Transverse colon (tissue), 4 donors: ENCODE data around the gene CCDC91. TPM values are rescaled to one million over a fixed set of nuclear protein-coding genes. Genes with fewer than 3 reads are reported as not detected.

Source experiments
- DNase-seq: peaks from one replicate; pipeline ENCODE4 v3.0.0-alpha.2; 2019
- H3K27ac ChIP-seq, 4 donors: fragments of 200-600 bp; sonication (generic); 2 replicates each; pipeline ENCODE4 v1.5.1; 2016 to 2018; ENCODE audit warnings: inconsistent platforms in 4 of 4
- H3K27me3 ChIP-seq: fragments of 200-600 bp; sonication (generic); 2 replicates; pipeline ENCODE4 v1.5.1; 2017; ENCODE audit warnings: inconsistent platforms
- H3K36me3 ChIP-seq, 4 donors: fragments of 200-600 bp; sonication (generic); 2 replicates each; pipeline ENCODE4 v1.5.1; 2017 to 2019; ENCODE audit warnings: inconsistent platforms in 4 of 4
- H3K4me1 ChIP-seq, 4 donors: fragments of 200-600 bp; sonication (generic); 2 replicates each; pipeline ENCODE4 v1.5.1; 2017 to 2020; ENCODE audit warnings: inconsistent platforms in 4 of 4
- H3K4me3 ChIP-seq, 4 donors: fragments of 200-600 bp; sonication (generic); 1 replicate in 1 of 4; 2 replicates in 3 of 4; pipeline versions ENCODE4 v1.5.1 to v1.6.1; 2017 to 2019; ENCODE audit warnings: inconsistent platforms in 4 of 4
- H3K9me3 ChIP-seq, 2 donors: fragments of 200-600 bp; sonication (generic); 2 replicates each; pipeline ENCODE4 v1.5.1; 2017 to 2019; ENCODE audit warnings: inconsistent platforms in 2 of 2
- CTCF ChIP-seq, 5 experiments: fragments of 200-600 bp in 3 of 5; fragments of 450-650 bp in 2 of 5; sonication (generic) in 3 of 5; IDR thresholded peaks; 1 replicate in 2 of 5; 2 replicates in 3 of 5; pipeline ENCODE4 v1.5.1; 2016 to 2017; ENCODE audit warnings: antibody characterized with exemption in 5 of 5, inconsistent platforms in 3 of 5, mild to moderate bottlenecking in 2 of 5, moderate library complexity in 1 of 5
- EP300 ChIP-seq: sonication (generic); formaldehyde crosslinking; IDR thresholded peaks from one replicate; pipeline ENCODE4 v1.6.1; 2017; ENCODE audit warnings: antibody characterized with exemption, low read depth
- POLR2A ChIP-seq: fragments of 450-650 bp; IDR thresholded peaks from one replicate; pipeline ENCODE4 v1.6.1; 2016; ENCODE audit warnings: antibody characterized with exemption, mild to moderate bottlenecking, moderate library complexity
- POLR2AphosphoS5 ChIP-seq, 3 donors: sonication (generic); formaldehyde crosslinking; IDR thresholded peaks; one replicate each; pipeline ENCODE4 v1.6.1; 2016; ENCODE audit warnings: antibody characterized with exemption in 3 of 3
- WGBS, 2 donors: methylation state at CpG; one replicate each; pipeline ENCODE4 v1.1.5; 2018; ENCODE audit warnings: low coverage in 1 of 2; 5-methylcytosine and 5-hydroxymethylcytosine counted together
- in situ Hi-C, 4 donors: fragments of 200-750 bp; cut with MboI; loops; one replicate each; pipeline versions ENCODE4 v1.15.0 to v1.15.1; 2017; ENCODE audit warnings: low sequenced_read_pairs in 3 of 4, low pct_ligation_motif_present in 1 of 4, low pct_unique_long_range_greater_than_20kb in 1 of 4
- intact Hi-C: fragments of 100-400 bp; cut with DNase I; formaldehyde crosslinking; loops from one replicate; pipeline ENCODE4 v1.15.1; 2023; ENCODE audit warnings: low total_unique reads
- total RNA-seq, 4 donors: library from RNA; depleted of rRNA; stranded (reverse); fragments of >200 nt; gene quantifications; one replicate each; pipeline ENCODE4 v1.1.0, GENCODE V29; 2016

CCDC91 gene
- total RNA-seq, 4 donors from 2014 or later = 8.4 to 37.8 (median 35.5) TPM

- H3K27me3 ChIP-seq = no peaks in the 10 kb centered on the region
- H3K4me1 ChIP-seq = peaks cover 0 to 16% (median 2%) of the 10 kb centered on the region in 4 donors
- H3K9me3 ChIP-seq = no peaks in the 10 kb centered on the region
- no peak overlapping the region for H3K4me3 ChIP-seq
- TF ChIP-seq CTCF (IDR thresholded peaks at IDR 0.05) = no peak
- H3K27ac ChIP-seq = no peak overlapping the region
- in situ Hi-C loops (no loop called here), intact Hi-C loops (loop anchor here (10.0 kb wide), 1 partner anchor 1050 kb away; no protein-coding TSS in a partner anchor)
- no peak for DNase-seq
- H3K36me3 ChIP-seq = no peaks in the 10 kb centered on the region
Measured at GRCh38 chr12:28234444-28234843, 44.2 kb downstream of the CCDC91 start.

DNA sequence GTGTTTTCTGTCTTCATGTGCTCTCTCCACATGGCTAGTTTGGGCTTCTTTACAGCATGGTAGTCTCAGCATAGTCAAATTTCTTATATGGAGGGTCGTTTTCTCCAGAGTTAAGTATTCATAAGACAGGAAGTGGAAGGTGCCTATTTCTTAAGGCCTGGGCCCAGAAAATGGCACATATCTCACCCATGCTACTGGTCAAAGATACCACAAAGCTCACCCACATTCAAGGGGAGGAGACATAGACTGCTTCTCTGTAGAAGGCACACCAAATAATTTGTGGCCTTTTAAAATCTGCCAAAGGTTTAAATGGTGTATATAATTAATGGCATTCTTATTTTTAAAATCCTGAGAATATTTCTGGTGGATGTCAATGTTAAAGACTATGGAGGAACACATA is 44.8 kb downstream of the CCDC91 start:
- in situ Hi-C loops = no loop called here
- 48% methylated on average over 1 of the region's 1 CpG; no CpG with 5 or more reads in 1 of the 2 donors for WGBS, 2 donors
- TF ChIP-seq CTCF (IDR thresholded peaks at IDR 0.05) = no peak
- no peak for TF ChIP-seq EP300
- no peak for TF ChIP-seq POLR2A
- TF ChIP-seq POLR2AphosphoS5 (IDR thresholded peaks at IDR 0.05) = no peak
- Histone ChIP-seq H3K27ac (no peak overlapping the region), H3K27me3 (no peaks in the 10 kb centered on the region), H3K36me3 (no peaks in the 10 kb centered on the region), H3K4me3 (no peak overlapping the region), H3K4me1 (peaks cover 0 to 10% (median 2%) of the 10 kb centered on the region in 4 donors), H3K9me3 (no peaks in the 10 kb centered on the region)
- intact Hi-C loops = loop anchor here (10.0 kb wide), 1 partner anchor 1050 kb away; no protein-coding TSS in a partner anchor
- no peak for DNase-seq

DNA sequence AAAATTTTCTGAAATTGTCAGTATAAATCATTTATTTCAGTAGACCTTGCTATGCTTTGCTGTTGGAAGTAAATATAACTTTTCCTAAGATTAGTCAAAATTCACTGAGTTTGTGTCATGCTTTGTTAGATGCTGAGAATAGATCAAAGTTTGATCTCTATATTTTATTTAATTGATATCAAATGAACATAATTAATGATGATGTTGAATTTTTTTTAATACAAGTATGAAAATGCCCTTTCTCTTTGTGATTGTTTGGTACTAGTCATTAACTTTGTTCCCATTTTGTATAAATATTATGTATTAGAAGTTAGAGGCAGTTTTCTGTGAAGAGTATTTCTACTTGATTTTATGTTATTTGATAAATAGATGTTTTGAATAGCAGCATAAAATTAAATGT is 45.7 kb downstream of the CCDC91 start:
- DNase-seq = no peak
- Histone ChIP-seq H3K4me1 (peaks cover 0 to 10% (median 2%) of the 10 kb centered on the region in 4 donors), H3K9me3 (no peaks in the 10 kb centered on the region), H3K36me3 (no peaks in the 10 kb centered on the region), H3K4me3 (no peak overlapping the region), H3K27me3 (no peaks in the 10 kb centered on the region), H3K27ac (no peak overlapping the region)
- in situ Hi-C loops = no loop called here
- TF ChIP-seq CTCF (IDR thresholded peaks at IDR 0.05) (no peak), EP300 (no peak)
- intact Hi-C loops = loop anchor here (10.0 kb wide), 1 partner anchor 1049 kb away; no protein-coding TSS in a partner anchor

GRCh38 chr12:28237423-28237822 is 47.2 kb downstream of the CCDC91 start:
- TF ChIP-seq POLR2A = no peak
- no peak for TF ChIP-seq CTCF (IDR thresholded peaks at IDR 0.05)
- no peak for TF ChIP-seq EP300
- no peak for TF ChIP-seq POLR2AphosphoS5 (IDR thresholded peaks at IDR 0.05)
- Histone ChIP-seq H3K36me3 (no peaks in the 10 kb centered on the region), H3K4me3 (no peak overlapping the region), H3K9me3 (no peaks in the 10 kb centered on the region), H3K27ac (no peak overlapping the region), H3K27me3 (no peaks in the 10 kb centered on the region), H3K4me1 (peaks cover 0 to under 1% (median 0%) of the 10 kb centered on the region in 4 donors)
- in situ Hi-C loops = no loop called here
- no peak for DNase-seq
- intact Hi-C loops = loop anchor here (10.0 kb wide), 1 partner anchor 1047 kb away; no protein-coding TSS in a partner anchor
